ENCODE results near the gene CTPS1.

CTPS1 gene

DNA sequence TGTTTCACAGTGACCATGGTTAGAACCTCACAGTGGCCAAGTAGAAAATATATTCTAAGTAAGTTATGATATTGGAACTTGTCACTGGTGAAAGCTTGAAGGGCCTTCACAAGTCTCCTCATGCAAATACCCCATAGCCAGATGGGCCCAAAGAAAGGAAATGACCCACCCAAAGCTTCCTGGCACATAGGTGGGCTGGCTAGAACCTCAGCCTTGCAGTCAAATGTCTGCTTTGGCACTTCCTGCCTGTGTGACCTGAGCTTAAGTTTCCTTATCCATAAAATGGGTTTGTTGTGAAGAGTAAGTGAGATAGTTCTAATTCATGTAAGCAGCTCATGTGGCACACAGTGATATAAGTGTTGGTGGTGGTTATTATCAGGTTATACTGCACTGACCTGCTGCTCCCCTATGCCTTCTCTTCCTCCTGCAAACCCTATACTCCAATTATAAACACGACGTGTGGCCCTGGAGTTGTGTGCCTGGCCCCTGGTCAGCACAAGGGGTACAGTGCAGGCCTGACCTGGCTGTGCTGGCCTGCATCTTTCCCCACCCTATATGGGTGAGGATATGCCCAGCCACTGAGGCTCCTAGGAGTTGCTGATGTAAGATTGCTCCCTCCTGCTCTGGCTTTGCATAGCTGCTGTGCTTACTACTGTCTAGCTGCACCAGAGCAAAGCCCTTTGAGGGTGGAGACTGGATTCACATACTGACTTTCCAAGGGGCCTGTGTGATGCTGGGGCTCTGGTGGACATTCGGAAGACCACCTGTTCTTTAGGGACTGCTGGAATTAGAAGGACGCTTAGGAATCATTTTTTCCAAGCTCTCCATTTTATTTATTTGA lies 46.7 kb downstream of the CTPS1 start:
- no peak for DNase-seq

DNA sequence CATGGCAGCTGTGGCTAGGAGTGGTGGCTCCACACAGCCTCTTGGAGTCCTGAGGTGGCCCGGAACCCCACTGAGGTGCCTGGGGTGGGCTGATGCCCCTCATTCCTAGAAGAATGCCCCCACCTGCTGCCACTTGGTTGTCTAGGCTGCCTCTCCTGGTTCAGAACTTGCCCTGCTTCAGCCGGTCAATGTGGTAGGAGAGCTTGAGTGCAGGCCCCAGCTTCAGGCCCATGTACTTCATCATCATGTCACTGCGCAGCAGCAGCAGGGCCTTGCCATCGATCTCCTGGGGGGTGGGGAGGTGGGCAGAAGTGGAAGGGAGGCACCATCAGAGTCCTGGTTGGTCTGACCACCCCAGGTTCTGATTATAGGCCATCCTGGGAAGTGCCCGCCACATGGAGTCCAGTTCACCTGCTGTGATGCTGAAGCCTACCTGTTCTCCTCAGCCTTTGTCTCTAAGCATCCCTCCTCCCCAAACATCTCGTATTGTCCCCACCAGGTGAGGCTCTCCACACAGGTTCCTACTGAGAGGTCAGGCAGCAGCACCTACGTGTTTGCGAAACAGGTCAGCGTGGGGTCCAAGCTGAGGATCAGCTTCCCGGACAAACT lies 48.6 kb downstream of the CTPS1 start:
- DNase-seq: no peak

DNA sequence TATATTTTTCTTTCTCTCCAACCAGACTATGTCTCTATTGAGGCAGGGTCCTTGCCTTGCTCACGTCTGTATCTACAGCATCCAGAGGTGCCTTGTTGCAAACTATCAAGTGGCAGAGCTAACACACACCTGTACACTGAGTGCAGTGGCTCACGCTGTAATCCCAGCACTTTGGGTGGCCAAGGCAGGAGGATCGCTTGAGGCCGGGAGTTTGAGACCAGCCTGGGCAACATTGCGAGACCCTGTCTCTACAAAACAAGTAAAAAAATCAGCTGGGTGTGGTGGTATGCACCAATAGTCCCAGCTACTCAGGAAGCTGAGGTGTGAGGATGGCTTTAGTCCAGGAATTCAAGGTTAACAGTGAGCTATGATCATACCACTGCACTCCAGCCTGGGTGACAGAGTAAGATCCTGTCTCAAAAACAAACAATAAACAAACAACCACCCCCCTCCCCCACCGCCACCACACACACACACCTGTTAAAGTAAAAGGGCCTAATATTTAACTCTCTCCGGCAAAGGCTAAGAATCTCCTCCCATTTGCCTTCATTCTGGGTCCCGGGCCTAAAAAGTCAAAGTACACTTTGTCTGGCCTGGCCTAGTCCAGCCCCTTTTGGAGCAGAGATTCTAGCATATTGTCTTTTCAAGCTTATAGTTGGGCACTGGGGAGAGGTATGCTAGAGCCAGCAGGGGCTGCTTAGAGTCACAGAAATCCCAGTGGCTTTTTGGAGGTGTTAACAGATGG lies 51.5 kb downstream of the CTPS1 start:
- DNase-seq: no peak

DNA sequence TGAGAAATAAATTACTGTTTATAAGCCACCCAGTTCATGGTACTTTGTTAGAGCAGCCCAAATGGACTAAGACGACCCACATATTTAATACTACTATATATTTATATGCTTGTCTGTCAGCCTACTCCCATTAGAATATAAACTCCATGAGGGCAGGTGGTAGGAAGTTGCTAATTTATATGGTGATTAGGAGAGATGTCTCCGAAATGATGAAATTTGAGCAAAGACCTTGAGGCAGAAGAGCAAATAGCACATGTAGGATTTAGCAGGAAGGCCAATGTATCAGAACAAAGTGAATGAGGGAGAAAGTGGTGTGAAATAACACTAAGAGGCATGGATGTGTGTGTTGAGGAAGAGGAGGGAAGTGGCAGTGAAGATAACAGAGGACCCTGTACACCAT lies 52.7 kb downstream of the CTPS1 start:
- no peak for DNase-seq

DNA sequence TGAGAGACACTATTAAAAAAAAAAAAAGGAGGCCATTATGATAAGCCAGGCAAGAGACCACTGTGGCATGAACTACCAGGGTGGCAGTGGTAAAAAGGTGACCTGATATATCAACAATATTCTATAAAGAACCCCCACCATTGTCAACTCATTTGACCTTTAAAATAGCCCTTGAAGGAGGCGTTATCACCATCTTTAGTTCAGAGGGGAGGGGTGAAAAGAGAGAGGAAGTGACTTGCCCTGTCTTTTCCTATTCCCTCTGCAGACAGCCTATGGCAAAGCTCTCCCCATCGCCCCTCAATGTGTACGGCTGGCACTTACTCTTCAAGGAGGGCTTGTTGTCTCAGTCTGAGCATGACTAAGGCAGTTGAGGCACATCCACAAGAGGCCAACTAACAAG lies 53.8 kb downstream of the CTPS1 start:
- DNase-seq: no peak

DNA sequence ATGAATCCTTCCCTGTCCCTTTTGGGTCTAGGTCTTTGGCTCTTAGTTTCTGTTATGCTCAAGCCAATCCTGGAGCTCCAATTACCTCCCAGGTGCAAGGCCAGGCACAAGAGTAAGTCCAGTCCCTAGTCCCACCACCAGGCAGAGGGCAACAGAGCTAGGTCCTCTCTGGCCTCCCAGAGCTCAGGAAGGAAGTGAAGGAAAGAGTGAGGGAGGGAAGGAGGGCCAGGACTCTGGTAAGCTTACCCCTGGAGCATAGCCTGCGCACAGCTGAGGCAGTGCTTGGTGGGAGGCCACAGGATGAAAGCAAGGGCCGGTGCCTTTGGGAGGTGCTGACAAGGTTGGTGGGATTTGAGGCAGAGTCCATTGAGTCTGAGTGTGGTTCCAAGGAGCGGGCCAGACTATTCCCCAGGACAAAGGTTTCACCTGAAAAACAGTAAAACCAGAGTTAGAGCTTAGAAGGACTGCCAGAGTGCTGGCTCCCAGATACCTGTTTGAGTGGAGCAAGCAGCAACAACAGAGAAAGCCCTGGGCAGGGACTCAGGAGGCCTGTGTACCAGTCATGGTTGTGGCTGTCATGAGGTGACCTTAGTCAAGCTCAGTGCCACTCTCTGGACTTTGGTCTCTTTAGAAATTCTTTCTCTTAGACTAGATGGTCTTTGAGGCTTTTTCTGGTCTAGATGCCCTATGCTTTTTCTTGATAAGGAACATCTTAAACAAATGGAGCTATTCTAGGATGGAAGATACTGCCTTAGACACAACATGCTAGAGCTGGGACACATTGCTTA lies 57.8 kb downstream of the CTPS1 start:
- no peak for DNase-seq

DNA sequence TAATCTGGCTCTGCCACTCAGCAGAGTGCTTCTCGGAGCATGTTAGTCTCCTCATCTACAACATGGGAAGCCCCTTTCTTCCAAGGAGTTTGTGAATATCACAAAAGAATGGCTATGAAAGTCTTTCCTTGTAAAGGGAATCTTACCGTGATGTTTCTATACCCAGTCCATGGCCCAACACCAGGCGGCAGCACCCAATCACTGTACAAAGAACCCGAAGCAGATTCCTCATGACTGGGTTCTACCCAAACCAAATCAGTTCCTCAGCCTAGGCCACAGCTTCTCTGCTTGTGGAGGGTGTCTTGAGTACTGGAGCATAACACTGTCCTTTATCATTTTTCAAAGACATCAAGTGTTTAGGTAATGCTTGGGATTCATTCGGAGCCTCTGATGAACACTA lies 58.6 kb downstream of the CTPS1 start:
- DNase-seq: no peak

DNA sequence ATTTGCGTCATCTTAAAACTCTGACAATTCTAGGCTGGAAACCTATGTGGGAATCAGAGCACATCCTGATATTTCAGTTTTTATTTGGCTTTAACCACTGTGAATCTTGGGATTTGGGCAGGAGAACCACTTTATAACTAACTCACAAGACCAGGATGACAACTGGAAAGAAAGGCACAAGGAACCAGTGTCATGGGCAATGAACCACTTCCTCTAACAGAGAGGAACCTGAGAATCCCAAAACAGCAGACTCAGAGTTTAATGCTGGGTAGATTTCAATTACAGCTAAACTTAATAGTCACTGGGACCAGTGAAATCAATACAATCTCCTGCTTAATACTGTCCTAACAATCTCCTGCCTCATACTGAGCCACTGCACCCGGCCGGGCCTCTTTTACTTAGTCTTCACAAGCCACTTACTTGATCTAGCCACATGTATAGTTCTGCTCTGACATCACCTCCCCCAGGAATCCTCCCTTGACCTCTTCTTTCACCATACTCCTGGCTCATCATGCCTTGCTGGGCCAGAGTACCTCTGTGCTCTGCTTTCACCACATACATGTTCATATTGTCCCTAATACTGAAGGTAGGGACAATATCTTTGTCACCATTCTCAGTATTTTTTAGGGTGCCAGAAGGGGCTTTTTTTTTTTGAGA lies 62.2 kb downstream of the CTPS1 start:
- no peak for DNase-seq

DNA sequence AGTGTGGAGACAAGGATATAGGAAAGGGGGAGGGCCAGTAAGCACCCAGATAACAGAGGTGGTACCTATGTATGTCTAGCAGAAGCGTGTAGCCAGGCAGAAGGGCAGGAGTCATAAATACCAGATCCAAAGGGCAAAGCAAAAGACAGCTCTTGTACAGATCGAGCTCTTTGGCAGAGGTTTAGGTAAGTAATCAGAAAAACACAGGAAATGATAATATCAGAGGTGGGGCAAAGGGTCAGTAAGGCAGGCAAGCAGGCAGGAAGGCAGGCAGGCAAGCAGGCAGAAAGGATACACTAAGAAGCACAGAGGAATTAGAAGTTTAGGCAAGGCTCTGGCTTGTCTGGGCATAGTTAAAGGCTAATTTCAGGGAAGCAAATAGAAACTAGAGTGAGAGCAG lies 64.7 kb downstream of the CTPS1 start:
- DNase-seq: no peak

DNA sequence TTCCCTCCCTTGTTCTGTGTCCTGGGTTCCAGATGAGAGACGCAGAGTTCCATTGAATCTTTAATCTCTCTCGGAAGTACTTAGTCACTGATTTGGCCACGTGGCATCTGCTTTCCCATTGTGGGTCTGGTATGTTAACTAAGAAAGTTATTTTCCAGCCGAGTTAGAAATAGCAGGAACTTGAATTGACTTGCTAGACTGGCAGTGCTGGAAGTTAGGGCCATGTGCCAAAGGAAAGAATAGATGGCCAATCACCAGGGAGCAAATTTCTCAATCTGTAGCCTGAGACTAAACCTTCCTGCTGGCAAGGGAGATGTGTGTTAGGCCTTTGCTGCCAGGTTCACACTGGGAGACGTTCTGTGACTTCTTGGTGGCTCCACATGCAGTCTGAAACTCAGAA lies 66.2 kb downstream of the CTPS1 start:
- no peak for DNase-seq

DNA sequence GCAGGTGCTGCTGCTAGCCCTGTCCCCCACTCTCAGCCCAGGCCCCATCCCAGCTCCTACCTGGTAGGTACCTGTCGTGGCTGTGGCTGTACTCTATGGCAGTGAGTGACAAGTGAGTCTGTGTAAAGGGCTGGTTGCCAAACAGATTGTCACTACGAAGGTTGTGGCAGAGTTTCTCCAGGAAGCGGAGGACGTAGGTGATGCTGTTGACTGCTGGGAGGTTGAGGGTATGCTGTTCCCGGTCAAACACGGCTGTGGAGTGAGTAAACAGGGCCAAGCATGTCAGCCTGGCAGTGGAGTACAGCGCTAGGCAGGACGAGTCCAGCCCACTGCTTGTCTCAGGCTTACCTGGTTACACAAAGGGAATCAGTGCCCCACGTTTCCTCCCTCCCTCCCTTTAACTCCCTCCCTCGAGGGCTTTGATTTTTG lies 66.9 kb downstream of the CTPS1 start:
- no peak for DNase-seq

DNA sequence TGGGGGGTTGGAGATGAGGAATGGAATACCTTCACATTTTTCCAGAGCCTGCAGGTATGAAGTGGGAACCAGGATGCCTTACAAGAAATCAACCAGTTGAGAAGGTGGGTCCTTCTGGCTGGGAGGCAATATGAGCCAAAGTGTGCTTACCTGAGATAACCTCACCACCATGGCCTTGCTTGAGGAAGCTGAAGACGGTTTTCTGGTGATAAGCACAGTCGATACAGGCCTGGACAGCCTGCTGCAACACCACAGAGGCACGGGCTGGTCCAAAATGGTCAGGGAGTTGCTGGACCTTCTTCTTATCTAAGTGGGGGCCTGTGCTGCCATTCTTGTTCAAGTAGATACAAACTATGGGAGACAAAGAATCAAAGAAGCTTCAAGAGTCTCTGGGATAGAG lies 69.0 kb downstream of the CTPS1 start:
- no peak for DNase-seq

DNA sequence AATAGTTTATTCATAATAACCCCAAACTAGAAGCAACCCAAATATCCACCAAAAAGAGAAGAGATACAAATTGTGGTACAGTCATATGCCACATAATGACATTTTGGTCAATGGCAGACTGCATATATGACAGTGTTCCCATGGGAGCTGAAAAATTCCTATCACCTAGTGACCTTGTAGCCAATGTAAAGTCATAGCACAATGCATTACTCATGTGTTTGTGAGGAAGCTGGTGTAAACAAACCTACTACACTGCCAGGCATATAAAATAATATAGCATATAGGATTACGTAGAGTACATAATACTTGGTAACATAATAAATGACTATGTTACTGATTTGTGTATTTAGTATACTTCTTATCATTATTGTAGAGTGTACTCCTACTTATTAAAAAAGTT lies 71.5 kb downstream of the CTPS1 start:
- DNase-seq: no peak

DNA sequence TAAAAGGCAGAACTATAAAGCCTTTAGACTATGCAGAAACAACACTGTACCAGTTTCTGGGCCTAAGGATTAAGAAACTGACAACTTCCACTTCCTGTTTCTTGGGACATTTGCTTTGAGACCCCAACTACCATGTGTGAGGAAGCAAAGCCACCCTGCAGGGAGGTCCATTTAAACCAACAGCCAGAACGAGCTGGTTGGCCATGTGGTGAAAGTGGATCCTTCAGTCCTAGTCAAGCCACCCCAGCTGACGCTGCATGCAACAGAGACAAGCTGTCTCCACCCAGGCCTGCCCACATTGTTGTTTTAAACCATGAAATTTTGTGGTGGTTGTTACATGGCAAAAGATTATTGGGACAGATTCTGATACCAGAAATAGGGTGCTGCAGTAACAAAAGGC lies 73.8 kb downstream of the CTPS1 start:
- DNase-seq: no peak

DNA sequence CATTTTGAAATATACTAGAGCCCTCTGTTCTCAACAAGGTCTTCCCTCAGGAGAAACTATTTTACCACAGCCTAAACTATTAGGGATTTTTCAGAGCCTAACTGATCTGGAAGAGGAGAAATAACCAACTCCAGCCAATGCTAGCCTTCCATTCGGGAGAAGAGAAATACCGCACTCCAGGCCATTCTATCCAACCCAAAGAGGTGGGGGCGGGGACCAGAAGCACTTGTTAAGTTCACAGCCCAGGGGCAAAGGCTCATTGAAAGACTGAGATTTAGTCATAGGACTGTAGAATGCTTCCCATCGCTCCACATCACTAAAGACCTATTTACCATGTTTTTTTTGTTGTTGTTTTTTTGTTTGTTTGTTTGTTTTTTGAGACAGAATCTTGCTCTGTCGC lies 77.4 kb downstream of the CTPS1 start:
- DNase-seq: no peak

All from kidney glomerular epithelial cell (primary cell).